ELR (cell line): ENCODE measurements around the gene ASPG.
A peak's percentile ranks its signal among the peaks of the same experiment; 100 is the strongest.

Experiments
- DNase-seq: peaks from one replicate; pipeline ENCODE4 v3.0.0-alpha.2; 2015; ENCODE audit warnings: low read depth

The ASPG gene

GRCh38 chr14:104136472-104137296 lies 51.2 kb downstream of the ASPG start:
- no peak for DNase-seq

GRCh38 chr14:104137297-104138097 lies 52.0 kb downstream of the ASPG start:
- DNase-seq: peak; percentile 15

DNA sequence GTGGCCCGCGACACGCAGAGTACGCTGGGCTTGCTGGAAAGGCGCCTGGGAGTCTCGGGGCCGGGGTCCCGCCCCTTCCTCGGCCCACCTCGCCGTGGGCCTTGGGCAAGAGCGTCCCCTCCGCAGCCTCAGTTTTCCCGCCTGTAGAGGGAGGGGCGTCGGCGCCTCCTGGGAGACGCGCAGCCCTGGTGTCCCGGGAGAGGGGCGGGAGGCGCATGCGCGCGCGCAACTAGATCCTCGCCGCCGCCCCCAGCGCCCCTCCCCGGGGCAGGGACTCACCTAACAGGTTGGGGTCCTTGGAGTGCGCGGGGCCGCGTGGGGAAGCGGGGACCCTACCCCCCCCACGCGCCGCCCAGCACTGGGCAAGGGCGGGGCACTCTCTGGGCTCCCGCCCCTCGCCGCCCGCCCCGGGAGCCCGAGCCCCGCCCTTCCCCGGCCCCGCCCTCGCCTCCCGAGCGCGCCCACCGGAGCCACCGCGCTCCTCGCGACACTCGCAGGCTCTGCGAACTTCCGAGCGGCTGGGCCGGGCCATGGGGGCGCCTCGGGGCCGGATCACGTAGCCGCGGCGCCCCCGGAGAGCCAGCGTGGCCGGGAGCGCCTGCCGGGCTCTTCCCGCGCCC lies 52.7 kb downstream of the ASPG start, which contains the start of gene KIF26A:
KIF26A (plus strand) TSS at position 490 of the 620 bp plus-strand sequence. CDS start 136 bp downstream, outside the sequence.
- DNase-seq: no peak

- no peak for DNase-seq
These were observed 53.4 kb downstream of the ASPG start for GRCh38 chr14:104138718-104139459.

DNA sequence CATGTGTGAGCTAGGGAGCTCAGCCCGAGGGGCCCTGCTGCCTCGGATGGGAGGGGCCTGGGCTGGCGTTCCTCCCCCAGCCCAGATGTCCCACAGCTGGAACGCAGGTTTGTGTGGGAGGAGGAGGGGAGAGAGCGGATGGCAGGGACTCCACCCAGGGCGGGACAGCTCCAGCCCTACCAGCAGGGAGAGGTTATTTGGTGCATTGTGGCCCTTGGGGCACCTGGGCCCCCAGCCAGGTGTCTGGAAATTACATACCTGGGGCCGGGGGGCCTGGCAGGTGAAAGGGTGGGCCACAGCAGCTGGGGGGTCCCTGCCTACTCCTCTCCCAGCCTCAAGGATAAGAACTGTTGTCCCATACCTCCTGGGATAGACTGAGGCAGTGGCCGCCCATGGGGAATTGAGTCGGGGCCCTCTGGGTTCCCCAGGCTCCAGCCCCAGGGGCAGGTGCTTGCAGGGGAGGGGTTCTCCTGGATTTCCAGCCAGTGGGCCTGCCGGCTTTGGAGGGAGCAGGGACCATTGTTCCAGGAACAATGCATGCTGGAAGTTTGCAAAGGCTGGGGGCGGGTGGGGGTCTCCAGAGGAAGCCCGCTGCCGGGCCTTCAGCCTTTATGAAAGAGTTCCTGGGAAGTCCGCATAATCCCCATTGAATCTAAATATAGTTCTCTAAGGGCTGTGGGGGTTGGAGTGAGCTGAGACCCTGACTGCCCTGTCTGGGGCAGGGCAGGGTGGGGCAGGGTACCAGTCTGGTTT lies 54.1 kb downstream of the ASPG start:
- DNase-seq: no peak

DNA sequence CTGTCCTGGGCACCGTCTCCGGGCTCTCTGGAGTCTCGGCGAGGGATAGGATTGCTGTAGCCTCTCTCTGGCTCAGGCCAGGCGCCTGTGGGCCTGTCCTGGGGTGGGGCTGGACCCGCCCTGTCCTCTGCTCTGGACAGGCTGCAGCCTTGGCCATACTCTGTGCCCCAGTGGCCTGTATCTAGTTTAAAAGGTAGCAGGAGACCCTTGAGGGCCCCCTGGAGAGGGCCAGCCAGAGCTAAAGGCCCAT lies 54.6 kb downstream of the ASPG start:
- no peak for DNase-seq

DNA sequence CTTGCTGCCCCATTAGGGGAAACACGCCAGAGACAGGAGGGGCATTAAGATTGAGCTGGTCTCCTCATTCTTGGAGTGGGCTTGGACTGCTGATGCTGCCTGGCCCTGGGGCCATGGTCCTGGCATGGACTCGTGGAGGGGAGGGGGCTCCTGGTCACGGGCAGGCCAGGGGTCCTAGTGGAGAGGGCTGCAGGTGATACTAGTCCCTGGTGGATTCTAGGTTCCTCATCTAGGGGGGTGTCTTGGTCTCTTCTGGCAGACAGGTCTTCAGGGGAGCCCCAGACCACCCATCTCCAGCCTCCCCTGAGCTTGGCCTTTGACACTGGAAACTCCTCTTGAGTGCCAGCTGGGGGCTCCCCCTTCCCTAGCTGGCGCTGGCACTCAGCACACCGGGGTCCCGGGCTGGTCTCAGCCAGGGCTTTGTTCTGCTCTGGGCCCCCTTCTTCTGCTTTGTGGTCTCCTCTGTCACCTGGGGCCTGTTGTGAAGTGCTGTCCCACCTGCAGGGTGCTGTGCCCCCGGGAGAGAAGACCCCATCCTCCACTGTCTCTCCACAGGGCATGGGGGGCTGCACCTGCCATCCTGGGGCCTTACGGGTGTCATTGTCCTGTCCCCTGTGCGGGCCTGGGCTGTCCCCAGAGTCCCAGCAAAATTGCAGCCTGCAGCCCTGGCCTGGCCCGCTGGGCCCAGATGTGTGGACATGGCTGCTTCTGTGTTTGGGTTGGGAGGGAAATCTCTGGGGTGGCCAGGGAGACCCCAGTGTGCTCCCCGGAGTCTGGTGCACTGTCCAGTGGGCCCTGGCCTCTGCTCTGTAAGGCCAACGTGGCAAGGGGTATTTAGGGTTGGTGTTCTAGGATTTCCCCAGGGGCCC lies 55.2 kb downstream of the ASPG start:
- no peak for DNase-seq

DNA sequence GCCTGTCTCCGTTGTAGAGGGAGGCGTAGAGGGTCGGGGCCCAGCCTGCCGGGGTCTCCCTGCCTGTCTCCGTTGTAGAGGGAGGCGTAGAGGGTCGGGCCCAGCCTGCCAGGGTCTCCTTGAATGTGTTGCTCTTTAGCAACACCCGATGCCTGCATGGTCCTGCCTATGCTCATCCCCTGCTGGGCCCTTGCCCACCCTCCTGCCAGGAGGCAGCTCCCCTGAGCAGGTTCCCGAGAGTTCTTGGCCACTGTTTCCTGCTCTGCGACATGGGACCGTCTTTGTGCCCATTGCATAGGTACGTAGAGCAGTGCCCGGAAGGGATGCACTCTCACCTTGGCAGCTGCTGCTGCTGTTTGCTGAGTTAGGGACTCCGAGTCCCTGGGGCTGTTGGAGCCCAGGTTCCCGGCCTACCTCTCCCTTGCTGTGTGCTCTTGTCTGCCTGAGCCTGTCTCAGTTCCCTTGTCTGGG lies 56.2 kb downstream of the ASPG start:
- no peak for DNase-seq

GRCh38 chr14:104142136-104142945 lies 56.8 kb downstream of the ASPG start:
- DNase-seq: no peak

- no peak for DNase-seq
These were observed 57.5 kb downstream of the ASPG start for GRCh38 chr14:104142946-104143470.

DNA sequence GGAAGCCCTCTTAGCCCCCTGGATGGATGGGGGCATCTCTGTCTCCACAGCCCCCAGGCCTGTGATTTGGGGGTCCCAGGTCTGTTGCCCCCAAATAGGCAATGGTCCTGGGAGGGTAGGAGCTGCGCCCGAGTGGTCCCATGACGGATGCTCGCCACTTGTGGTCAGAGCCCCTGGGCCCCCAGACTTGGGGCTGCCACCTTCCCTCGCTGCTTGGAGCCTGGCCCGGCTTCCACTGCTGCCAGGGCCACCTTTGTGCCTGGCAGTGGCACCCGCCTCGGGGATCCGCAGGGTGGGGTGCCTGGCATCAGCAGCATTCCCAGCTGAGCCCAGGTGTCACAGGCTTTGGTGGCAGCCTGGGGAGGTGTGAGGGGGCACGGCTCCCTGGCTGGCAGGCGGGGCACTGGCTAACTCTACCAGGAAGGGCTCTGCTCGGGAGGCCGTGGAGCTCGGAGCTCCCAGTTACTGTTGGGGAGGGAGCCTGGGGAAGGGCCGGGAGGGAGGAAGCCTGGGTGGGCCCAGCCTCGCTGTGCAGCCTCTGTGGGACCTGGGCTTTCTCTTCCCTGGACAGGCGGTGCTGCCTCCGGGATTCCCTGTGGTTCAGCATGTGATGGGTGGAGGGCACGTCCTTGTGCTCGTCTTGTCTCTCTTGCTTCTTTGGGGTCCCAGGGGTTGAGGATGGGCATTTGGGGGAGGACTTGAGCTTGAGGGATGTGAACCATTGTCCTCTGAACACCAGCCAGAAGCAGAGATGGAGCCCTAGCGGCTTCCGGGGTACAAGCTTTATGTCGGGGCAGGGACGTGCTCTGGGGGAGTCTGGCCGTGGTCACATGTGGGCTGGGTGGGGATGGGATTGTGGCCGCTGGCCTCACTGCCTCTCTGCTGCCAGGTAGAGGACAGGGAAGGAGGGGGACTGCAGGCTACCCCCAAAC lies 58.3 kb downstream of the ASPG start:
- no peak for DNase-seq

GRCh38 chr14:104144453-104144790 lies 58.9 kb downstream of the ASPG start:
- no peak for DNase-seq

DNA sequence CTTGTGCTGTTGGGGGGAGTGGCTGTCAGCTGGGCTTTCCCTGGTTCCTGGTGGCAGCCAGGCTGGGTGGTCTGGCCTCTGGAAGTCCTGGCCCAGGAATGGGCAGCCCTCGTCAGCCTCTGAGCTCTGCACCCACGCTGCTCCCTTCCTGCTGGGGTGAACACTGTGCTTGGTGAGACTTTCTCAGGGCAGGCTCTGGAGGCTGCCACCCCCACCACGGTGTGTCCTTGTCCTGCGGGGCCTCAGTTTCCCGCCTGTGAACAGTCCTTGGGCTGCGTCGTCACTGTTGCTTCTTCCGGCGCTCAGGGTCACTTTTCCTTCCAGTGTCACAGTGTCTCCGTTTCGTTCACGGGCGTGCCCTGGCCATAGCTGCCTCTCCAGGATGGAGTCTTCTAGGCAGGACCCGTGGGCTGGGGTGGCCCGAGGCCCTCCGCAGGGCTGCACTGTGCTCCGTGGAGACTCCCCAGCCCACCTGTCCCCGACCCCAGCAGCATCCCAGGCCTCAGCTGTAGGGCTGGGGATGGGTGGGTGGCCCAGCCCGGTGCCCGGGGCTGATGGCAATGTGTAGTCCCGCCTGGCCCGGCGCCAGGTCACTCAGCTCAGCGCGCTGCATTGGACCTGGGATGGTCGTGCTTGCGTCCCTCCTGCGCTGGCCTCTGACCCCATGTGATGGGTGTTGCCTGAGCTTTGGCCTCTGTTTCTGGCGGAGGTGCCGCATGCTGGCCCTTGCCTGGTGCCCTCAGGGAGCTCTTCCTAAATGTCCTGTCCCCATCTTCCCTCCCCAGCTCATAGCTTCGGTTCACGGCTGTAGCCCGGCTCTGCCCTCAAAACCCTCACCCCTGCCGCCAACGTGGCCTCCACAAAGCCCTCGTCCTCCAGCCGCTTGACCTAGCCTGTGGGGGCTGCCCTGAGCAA lies 59.7 kb downstream of the ASPG start:
- no peak for DNase-seq

GRCh38 chr14:104145826-104146601 lies 60.5 kb downstream of the ASPG start:
- DNase-seq: no peak

DNA sequence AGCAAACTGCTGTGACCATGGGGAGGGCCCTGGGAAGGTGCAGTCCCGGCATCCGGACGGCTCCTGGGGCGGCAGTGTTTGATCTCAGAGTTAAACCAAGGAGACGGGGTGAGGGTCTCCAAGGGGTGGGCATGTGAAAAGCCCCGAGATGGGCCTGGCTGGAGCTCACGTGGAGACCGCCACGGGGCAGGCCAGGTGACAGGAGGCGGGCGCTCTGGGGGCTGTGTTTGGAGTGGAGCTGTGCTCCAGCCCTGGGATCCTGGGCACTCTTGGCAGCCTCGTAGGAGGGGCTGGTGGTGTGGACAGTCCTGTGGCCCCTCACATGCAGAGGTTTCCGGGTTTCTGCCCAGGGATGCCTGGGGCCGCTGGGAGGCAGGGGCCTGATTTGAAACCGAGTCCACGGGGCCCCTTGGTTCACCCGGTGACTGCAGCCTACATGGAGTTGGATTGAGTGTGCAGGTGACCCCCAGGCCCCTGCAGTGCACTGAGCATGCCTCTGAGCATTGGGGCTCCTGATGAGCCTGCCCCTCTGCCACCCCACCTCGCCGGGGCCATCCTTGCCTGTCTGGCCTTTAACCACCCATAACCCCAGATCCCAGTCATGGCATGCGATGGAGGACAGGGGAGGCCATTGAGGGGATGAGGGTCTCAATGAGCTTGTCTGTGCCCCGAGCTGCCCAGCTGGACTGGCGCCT lies 61.3 kb downstream of the ASPG start:
- DNase-seq: no peak
